LNCaP clone FGC (cell line): ENCODE data around the gene CD96.

Experiments used
- DNase-seq: peaks from one replicate; pipeline ENCODE4 v3.0.0-alpha.2; 2011; ENCODE audit warnings: low read depth
- H3K4me3 ChIP-seq: 2 replicates; pipeline ENCODE4 v1.5.1; 2011; ENCODE audit warnings: mild to moderate bottlenecking, low read depth, low read length, control low read depth
- CTCF ChIP-seq: IDR thresholded peaks from 2 replicates; pipeline ENCODE4 v1.5.1; 2012; ENCODE audit warnings: mild to moderate bottlenecking; ENCODE audit not compliant: control insufficient read depth, insufficient read depth; ENCODE audit errors: extremely low read depth

Gene CD96

GRCh38 chr3:111592143-111592542, 50.1 kb downstream of the CD96 start:
- no peak overlapping the region for H3K4me3 ChIP-seq
- DNase-seq: no peak
- TF ChIP-seq CTCF: no peak

GRCh38 chr3:111592936-111593335, 50.9 kb downstream of the CD96 start:
- no peak for DNase-seq
- no peak for TF ChIP-seq CTCF
- H3K4me3 ChIP-seq: no peak overlapping the region

- H3K4me3 ChIP-seq: no peak overlapping the region
Measured at GRCh38 chr3:111593666-111594065, 51.7 kb downstream of the CD96 start.

GRCh38 chr3:111594205-111594604, 52.2 kb downstream of the CD96 start:
- no peak for TF ChIP-seq CTCF
- no peak overlapping the region for H3K4me3 ChIP-seq
- DNase-seq: no peak

More at GRCh38 chr3:111593666-111594065, 51.7 kb downstream of the CD96 start:
- DNase-seq: no peak
- no peak for TF ChIP-seq CTCF

- TF ChIP-seq CTCF: no peak
- no peak overlapping the region for H3K4me3 ChIP-seq
- no peak for DNase-seq
Measured at GRCh38 chr3:111594781-111595180, 52.8 kb downstream of the CD96 start.

GRCh38 chr3:111595232-111595631, 53.2 kb downstream of the CD96 start, which contains the start of gene ZBED2:
ZBED2 (minus strand) TSS chr3:111595346; CDS start chr3:111594201, 1,145 bp downstream.
- no peak for DNase-seq
- H3K4me3 ChIP-seq: no peak within 1 kb of the TSS
- TF ChIP-seq CTCF: no peak

- H3K4me3 ChIP-seq: no peak overlapping the region
- TF ChIP-seq CTCF: no peak
- no peak for DNase-seq
Measured at GRCh38 chr3:111596328-111596727, 54.3 kb downstream of the CD96 start.
